Measurements from ENCODE around the gene PCMTD2. TPM values are rescaled to one million over a fixed set of nuclear protein-coding genes. Genes with fewer than 3 reads are reported as not detected.

PCMTD2 gene
- total and polyA plus RNA-seq, 2 of the 13 experiments (the other 11 are each of a cell fraction or from before 2014, with no cell fraction given), result 47.0 to 76.9 TPM

DNA sequence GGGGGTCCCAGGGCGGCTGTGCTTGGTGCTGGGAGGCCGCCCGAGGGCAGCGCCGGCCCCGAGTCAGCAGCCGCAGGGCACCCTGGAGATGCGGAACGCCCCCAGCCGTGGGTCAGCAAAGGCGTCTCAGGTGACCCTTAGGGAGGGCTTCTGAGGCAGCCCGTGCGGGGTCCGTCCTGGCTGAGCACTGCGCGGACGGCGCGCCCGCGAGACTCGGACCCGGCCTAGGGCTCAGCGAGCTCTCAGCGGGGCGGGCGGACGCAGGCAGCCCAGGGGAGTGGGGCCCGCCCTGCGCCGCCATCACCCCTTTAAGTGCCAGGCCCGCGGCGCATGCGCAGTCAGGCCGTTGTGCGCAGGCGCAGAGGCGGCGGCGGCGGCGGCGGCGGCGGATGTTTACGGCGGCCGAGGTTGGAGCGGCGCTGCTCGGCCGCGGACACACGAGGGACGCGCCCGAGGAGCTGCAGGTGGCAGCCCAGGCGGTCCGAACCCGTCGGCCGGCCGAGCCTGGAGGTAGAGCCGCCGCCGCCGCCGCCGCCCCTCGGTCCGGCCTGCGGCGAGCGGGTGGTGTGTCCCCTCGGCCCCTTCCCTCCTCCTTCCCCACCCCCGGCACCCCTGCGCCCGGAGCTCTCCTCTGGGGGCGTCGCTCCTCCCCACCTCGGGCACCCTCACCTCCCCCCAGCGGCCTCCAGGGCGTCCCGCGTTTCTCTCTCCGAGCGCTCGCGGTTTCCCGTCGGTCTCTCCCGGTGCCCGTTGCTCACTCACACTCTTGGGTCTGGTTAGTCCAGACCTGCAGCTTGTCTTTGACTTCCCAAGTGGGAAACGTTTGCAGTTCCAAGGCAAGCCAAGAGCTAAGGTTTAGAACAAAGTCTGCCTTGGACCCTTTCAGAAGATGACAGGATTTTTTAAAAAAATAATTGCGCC lies at the start of gene PCMTD2 (continued):
- TF ChIP-seq, protein P1, sequence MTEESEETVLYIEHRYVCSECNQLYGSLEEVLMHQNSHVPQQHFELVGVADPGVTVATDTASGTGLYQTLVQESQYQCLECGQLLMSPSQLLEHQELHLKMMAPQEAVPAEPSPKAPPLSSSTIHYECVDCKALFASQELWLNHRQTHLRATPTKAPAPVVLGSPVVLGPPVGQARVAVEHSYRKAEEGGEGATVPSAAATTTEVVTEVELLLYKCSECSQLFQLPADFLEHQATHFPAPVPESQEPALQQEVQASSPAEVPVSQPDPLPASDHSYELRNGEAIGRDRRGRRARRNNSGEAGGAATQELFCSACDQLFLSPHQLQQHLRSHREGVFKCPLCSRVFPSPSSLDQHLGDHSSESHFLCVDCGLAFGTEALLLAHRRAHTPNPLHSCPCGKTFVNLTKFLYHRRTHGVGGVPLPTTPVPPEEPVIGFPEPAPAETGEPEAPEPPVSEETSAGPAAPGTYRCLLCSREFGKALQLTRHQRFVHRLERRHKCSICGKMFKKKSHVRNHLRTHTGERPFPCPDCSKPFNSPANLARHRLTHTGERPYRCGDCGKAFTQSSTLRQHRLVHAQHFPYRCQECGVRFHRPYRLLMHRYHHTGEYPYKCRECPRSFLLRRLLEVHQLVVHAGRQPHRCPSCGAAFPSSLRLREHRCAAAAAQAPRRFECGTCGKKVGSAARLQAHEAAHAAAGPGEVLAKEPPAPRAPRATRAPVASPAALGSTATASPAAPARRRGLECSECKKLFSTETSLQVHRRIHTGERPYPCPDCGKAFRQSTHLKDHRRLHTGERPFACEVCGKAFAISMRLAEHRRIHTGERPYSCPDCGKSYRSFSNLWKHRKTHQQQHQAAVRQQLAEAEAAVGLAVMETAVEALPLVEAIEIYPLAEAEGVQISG (CRISPR knock-in tag; IDR thresholded peaks at IDR 0.05), result no peak; the same call in none of the 2 replicates
- TF ChIP-seq FOXP1 (IDR thresholded peaks at IDR 0.05), result no peak
- TF ChIP-seq FOXP1 (CRISPR knock-in tag; IDR thresholded peaks at IDR 0.05), result no peak
- TF ChIP-seq, protein P2, sequence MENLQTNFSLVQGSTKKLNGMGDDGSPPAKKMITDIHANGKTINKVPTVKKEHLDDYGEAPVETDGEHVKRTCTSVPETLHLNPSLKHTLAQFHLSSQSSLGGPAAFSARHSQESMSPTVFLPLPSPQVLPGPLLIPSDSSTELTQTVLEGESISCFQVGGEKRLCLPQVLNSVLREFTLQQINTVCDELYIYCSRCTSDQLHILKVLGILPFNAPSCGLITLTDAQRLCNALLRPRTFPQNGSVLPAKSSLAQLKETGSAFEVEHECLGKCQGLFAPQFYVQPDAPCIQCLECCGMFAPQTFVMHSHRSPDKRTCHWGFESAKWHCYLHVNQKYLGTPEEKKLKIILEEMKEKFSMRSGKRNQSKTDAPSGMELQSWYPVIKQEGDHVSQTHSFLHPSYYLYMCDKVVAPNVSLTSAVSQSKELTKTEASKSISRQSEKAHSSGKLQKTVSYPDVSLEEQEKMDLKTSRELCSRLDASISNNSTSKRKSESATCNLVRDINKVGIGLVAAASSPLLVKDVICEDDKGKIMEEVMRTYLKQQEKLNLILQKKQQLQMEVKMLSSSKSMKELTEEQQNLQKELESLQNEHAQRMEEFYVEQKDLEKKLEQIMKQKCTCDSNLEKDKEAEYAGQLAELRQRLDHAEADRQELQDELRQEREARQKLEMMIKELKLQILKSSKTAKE (CRISPR knock-in tag; IDR thresholded peaks at IDR 0.05; ENCODE audit: borderline replicate concordance), result peak; percentile 25; the same call in 1 of the 2 replicates
- TF ChIP-seq MAFF (IDR thresholded peaks at IDR 0.05; ENCODE audit: low read depth, low read length), result no peak
- TF ChIP-seq HDAC1 (CRISPR knock-in tag; IDR thresholded peaks at IDR 0.05), result peak; percentile 86
- no peak for TF ChIP-seq NFIB (CRISPR knock-in tag; IDR thresholded peaks at IDR 0.05; ENCODE audit: borderline replicate concordance)
- peak; percentile 87; the same call in 1 of the 2 replicates for TF ChIP-seq FOXK1 (CRISPR knock-in tag; IDR thresholded peaks at IDR 0.05; ENCODE audit: borderline replicate concordance, low read depth)
- TF ChIP-seq MZF1 (CRISPR knock-in tag; IDR thresholded peaks at IDR 0.05; ENCODE audit: borderline replicate concordance), result no peak
- no peak for TF ChIP-seq ZFP37 (CRISPR knock-in tag; IDR thresholded peaks at IDR 0.05; ENCODE audit: borderline replicate concordance)
- no peak for TF ChIP-seq ZNF737 (CRISPR knock-in tag; IDR thresholded peaks at IDR 0.05; ENCODE audit: borderline replicate concordance)
- peak; percentile 79 for TF ChIP-seq UBTF (CRISPR knock-in tag; IDR thresholded peaks at IDR 0.05)
- no peak; the same call in 1 of the 2 replicates for TF ChIP-seq MAFG (CRISPR knock-in tag; IDR thresholded peaks at IDR 0.05)
- TF ChIP-seq NR2F1 (CRISPR knock-in tag; IDR thresholded peaks at IDR 0.05), result peak; percentile 25 to 31; a peak in 1 of 4 replicates
- peak; percentile 66 for TF ChIP-seq ZNF674 (CRISPR knock-in tag; IDR thresholded peaks at IDR 0.05; ENCODE audit: low read depth)
- 0 out of 2 replicates have a peak, but pooled peaks have one; percentile 51 for TF ChIP-seq ZNF10 (CRISPR knock-in tag; IDR thresholded peaks at IDR 0.05; ENCODE audit: borderline replicate concordance, low read depth)
- TF ChIP-seq, protein P3, sequence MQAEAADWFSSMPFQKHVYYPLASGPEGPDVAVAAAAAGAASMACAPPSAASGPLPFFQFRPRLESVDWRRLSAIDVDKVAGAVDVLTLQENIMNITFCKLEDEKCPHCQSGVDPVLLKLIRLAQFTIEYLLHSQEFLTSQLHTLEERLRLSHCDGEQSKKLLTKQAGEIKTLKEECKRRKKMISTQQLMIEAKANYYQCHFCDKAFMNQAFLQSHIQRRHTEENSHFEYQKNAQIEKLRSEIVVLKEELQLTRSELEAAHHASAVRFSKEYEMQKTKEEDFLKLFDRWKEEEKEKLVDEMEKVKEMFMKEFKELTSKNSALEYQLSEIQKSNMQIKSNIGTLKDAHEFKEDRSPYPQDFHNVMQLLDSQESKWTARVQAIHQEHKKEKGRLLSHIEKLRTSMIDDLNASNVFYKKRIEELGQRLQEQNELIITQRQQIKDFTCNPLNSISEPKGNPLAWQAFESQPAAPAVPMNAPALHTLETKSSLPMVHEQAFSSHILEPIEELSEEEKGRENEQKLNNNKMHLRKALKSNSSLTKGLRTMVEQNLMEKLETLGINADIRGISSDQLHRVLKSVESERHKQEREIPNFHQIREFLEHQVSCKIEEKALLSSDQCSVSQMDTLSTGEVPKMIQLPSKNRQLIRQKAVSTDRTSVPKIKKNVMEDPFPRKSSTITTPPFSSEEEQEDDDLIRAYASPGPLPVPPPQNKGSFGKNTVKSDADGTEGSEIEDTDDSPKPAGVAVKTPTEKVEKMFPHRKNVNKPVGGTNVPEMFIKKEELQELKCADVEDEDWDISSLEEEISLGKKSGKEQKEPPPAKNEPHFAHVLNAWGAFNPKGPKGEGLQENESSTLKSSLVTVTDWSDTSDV (CRISPR knock-in tag; IDR thresholded peaks at IDR 0.05), result no peak
- TF ChIP-seq CBX1 (IDR thresholded peaks at IDR 0.05; ENCODE audit: low read depth), result peak; percentile 55
